HFFc6 (cell line): Measurements from ENCODE around the gene CCL23. TPM values are rescaled to one million over a fixed set of nuclear protein-coding genes. Genes with fewer than 3 reads are reported as not detected.
A peak's percentile ranks its signal among the peaks of the same experiment; 100 is the strongest.

Experiments used
- DNase-seq: peaks from one replicate; pipeline ENCODE4 v3.0.0-alpha.2; 2018
- H3K27ac Mint-ChIP-seq: 2 replicates; pipeline ENCODE4 v1.8.0; 2020; ENCODE audit warnings: mild to moderate bottlenecking, mixed read lengths
- H3K27me3 Mint-ChIP-seq: 2 replicates; pipeline ENCODE4 v1.8.0; 2021; ENCODE audit warnings: mild to moderate bottlenecking, moderate library complexity, mixed read lengths; ENCODE audit not compliant: insufficient read depth
- H3K36me3 Mint-ChIP-seq: 2 replicates; pipeline ENCODE4 v1.8.0; 2021; ENCODE audit warnings: low read depth, mixed read lengths
- H3K4me1 Mint-ChIP-seq: 2 replicates; pipeline ENCODE4 v1.8.0; 2020; ENCODE audit warnings: low read depth, mixed read lengths
- H3K4me3 Mint-ChIP-seq: 2 replicates; pipeline ENCODE4 v1.8.0; 2020; ENCODE audit warnings: mild to moderate bottlenecking, moderate library complexity, mixed read lengths
- H3K9me3 Mint-ChIP-seq: 2 replicates; pipeline ENCODE4 v1.8.0; 2020; ENCODE audit warnings: mild to moderate bottlenecking, mixed read lengths
- total RNA-seq, 6 experiments: library from RNA; stranded (reverse); fragmentation: NEBNext Ultra II Directional; extraction: Animal tissue kit (Norgen Biotek cat#: 25700); gene quantifications; 2 replicates in 1 of 6; 3 replicates in 5 of 6; pipeline ENCODE4 v1.2.3, GENCODE V29; 2021
- TF ChIP-seq, protein P1 (sequence below): fragments of 200-600 bp; sonication (generic); IDR thresholded peaks from 2 replicates; pipeline ENCODE4 v1.5.0; 2021; ENCODE audit warnings: antibody characterized with exemption, mild to moderate bottlenecking

Gene CCL23
- total RNA-seq, 6 experiments from 2014 or later: not detected

DNA sequence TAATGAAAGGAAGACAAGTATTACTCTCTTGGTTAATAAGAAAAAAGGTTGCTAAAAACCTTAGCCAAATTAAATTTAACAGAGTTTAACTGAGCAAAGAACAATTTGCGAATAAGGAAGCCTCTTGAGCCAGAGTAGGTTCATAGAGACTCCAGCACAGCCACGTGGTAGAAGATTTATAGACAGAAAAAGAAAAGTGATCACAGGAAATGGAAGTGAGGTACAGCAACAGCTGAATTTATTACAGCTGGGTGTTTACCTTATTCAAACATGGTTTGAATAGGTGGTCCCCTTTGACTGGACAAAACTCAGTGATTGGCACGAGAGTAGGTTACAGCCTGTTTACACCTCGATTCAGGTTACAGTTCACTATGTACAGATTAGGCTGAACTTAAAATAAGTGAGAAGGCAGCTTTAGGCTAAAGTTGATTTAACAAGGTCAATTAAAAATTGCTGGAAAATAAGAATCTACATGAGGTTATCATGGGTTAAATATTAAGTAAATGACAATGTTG, 13.1 kb downstream of the CCL23 start:
- TF ChIP-seq, protein P1, sequence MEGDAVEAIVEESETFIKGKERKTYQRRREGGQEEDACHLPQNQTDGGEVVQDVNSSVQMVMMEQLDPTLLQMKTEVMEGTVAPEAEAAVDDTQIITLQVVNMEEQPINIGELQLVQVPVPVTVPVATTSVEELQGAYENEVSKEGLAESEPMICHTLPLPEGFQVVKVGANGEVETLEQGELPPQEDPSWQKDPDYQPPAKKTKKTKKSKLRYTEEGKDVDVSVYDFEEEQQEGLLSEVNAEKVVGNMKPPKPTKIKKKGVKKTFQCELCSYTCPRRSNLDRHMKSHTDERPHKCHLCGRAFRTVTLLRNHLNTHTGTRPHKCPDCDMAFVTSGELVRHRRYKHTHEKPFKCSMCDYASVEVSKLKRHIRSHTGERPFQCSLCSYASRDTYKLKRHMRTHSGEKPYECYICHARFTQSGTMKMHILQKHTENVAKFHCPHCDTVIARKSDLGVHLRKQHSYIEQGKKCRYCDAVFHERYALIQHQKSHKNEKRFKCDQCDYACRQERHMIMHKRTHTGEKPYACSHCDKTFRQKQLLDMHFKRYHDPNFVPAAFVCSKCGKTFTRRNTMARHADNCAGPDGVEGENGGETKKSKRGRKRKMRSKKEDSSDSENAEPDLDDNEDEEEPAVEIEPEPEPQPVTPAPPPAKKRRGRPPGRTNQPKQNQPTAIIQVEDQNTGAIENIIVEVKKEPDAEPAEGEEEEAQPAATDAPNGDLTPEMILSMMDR: no peak
- Mint-ChIP-seq H3K27me3 (peaks cover 5% of the 10 kb centered on the region), H3K36me3 (no peaks in the 10 kb centered on the region), H3K4me3 (no peak overlapping the region), H3K4me1 (no peaks in the 10 kb centered on the region), H3K9me3 (no peaks in the 10 kb centered on the region), H3K27ac (no peak overlapping the region)
- DNase-seq: no peak

DNA sequence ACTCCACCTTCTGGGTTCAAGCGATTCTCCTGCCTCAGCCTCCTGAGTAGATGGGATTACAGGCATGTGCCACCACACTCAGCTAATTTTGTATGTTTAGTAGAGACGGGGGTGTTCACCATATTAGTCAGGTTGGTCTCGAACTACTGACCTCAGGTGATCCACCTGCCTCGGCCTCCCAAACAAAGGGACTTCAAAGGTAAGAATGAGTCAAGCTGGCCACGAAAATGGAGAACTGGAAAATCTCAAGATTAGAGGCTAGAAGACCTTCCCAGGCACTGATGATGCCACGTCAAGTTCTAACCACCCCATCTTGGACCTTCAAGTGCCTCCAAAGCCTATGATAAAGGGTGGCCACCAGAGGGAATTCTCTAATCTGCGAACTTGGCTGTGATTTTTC, 15.1 kb downstream of the CCL23 start:
- Mint-ChIP-seq H3K27ac (no peak overlapping the region), H3K27me3 (peaks cover 5% of the 10 kb centered on the region), H3K4me3 (no peak overlapping the region), H3K36me3 (no peaks in the 10 kb centered on the region), H3K9me3 (no peaks in the 10 kb centered on the region), H3K4me1 (no peaks in the 10 kb centered on the region)
- DNase-seq: no peak
- TF ChIP-seq, protein P1: peak; percentile 10; the same call in 1 of the 2 replicates

DNA sequence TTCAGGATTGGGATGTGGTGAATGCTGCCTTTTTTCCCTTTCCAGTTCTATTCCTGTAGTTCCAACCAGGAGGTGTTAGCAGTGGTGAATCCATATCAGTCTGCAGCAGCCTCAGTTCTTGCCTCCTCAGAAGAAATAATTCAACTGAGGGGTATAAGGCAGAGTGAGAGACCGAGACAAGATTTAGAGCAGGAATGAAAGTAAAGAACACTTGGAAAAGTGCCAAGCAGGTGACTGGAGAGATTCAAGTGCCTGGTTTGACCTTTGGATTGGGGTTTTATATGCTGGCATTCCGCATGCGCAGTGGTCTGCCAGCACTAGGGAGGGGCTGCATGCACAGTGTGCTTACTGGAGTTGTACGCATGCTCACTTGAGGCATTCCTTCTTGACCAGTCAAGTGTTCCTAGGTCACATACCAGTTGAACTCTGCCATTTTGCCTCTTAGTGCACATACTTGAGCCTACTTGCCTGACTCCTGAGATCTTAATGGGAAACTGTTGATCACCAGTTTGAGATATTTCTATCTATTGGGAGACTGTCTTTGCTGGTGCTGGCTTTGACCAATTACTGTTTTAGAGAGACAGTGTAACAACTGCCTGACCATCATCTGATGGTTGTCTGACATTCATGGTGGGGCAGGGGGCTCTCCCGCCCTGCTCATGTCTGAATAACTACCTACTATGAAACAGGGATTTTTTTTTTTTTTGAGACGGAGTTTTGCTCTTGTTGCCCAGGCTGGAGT, 15.7 kb downstream of the CCL23 start:
- Mint-ChIP-seq H3K27me3 (peaks cover 7% of the 10 kb centered on the region), H3K4me3 (no peak overlapping the region), H3K4me1 (no peaks in the 10 kb centered on the region), H3K36me3 (no peaks in the 10 kb centered on the region), H3K27ac (no peak overlapping the region), H3K9me3 (no peaks in the 10 kb centered on the region)
- TF ChIP-seq, protein P1: no peak
- DNase-seq: no peak

DNA sequence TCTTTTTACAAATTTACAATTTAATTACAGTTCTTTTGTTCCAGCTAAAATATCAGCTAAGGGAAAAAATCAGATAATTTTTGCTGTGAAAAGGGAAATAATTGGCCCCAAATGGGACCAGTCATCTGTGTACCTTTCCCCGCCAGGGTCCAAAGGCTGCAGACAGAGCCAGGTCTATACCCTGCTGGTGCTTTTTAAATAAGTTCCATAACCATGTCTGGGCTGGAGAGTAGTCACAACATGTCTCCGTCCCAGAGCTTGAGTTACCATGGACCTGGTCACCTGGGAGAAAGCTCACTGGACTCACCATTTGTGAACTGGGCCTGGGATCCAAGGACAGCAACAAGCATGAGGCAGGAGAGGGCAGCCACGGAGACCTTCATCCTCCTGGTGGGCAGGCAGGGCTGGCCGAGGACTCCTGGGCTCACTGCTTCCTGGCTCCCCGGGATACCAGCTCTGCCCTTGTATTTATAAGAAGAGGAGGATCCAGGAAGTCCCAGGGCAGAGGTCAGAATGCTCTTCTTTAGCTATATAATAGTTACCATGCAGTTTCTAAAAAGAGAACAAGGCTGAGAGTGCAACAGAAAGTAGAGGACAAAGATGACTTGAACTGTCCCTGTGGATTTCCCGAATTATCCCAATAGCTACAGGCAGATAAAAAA, 16.5 kb downstream of the CCL23 start, which contains the start of gene CCL15:
Gene CCL15, minus strand, starts transcription at position 444 of the 662 bp plus-strand sequence. Its CDS starts 61 bp downstream, at position 383.
- H3K4me1 Mint-ChIP-seq: no peaks in the 10 kb centered on the region
- H3K27ac Mint-ChIP-seq: no peak within 1 kb of the TSS
- no peak for DNase-seq
- H3K27me3 Mint-ChIP-seq: peaks cover 9% of the 10 kb centered on the region
- H3K36me3 Mint-ChIP-seq: no peaks in the 10 kb centered on the region
- no peaks in the 10 kb centered on the region for H3K9me3 Mint-ChIP-seq
- TF ChIP-seq, protein P1: no peak
- no peak within 1 kb of the TSS for H3K4me3 Mint-ChIP-seq

DNA sequence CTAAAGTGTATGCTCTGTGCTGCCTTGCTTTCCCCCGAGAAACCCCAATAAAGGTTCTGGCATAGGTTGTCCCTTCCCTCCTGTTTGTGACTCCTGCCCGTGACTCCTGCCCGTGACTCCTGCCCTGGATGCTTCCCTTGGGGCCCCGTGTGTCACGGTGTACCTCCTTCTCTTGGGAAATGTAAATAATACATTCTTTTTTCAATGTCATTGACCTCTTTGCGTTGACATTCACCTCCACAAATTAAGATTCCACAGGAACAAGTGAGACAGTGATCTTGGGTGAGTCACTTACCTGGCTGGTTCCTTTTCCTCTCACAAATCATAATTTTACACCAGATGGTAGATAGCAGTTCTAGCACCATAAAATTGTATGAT, 17.1 kb downstream of the CCL23 start:
- no peak overlapping the region for H3K4me3 Mint-ChIP-seq
- H3K9me3 Mint-ChIP-seq: no peaks in the 10 kb centered on the region
- H3K4me1 Mint-ChIP-seq: no peaks in the 10 kb centered on the region
- TF ChIP-seq, protein P1: no peak
- no peaks in the 10 kb centered on the region for H3K36me3 Mint-ChIP-seq
- H3K27me3 Mint-ChIP-seq: peaks cover 9% of the 10 kb centered on the region
- H3K27ac Mint-ChIP-seq: no peak overlapping the region
- DNase-seq: no peak
